OCI-M2 (cell line): Measurements from ENCODE around the gene HS6ST3.

Experiments used
- DNase-seq: peaks from one replicate; lab custom pipeline; 2025; ENCODE audit not compliant: unreplicated experiment; lab: John Stamatoyannopoulos, UW

HS6ST3 gene

GRCh38 chr13:96636001-96636709, 546.2 kb downstream of the HS6ST3 start:
- DNase-seq, result no peak

GRCh38 chr13:96637039-96637438, 547.1 kb downstream of the HS6ST3 start:
- no peak for DNase-seq

GRCh38 chr13:96646101-96646500, 556.2 kb downstream of the HS6ST3 start:
- no peak for DNase-seq

- no peak for DNase-seq
Observed at GRCh38 chr13:96646515-96647211, 556.8 kb downstream of the HS6ST3 start.

- no peak for DNase-seq
Observed at GRCh38 chr13:96650301-96650886, 560.5 kb downstream of the HS6ST3 start.

GRCh38 chr13:96651598-96651997, 561.7 kb downstream of the HS6ST3 start:
- DNase-seq, result no peak

- no peak for DNase-seq
Observed at GRCh38 chr13:96652506-96652905, 562.6 kb downstream of the HS6ST3 start.

- no peak for DNase-seq
Observed at GRCh38 chr13:96661612-96662011, 571.7 kb downstream of the HS6ST3 start.

- DNase-seq, result no peak
Observed at GRCh38 chr13:96662036-96662435, 572.1 kb downstream of the HS6ST3 start.

GRCh38 chr13:96667294-96668018, 577.5 kb downstream of the HS6ST3 start:
- DNase-seq, result no peak

GRCh38 chr13:96671073-96671472, 581.2 kb downstream of the HS6ST3 start:
- no peak for DNase-seq

GRCh38 chr13:96672016-96672415, 582.1 kb downstream of the HS6ST3 start:
- DNase-seq, result no peak

- no peak for DNase-seq
Observed at GRCh38 chr13:96673825-96674224, 583.9 kb downstream of the HS6ST3 start.

- no peak for DNase-seq
Observed at GRCh38 chr13:96677029-96677428, 587.1 kb downstream of the HS6ST3 start.

GRCh38 chr13:96678801-96679200, 588.9 kb downstream of the HS6ST3 start:
- no peak for DNase-seq

GRCh38 chr13:96680898-96681297, 591.0 kb downstream of the HS6ST3 start:
- DNase-seq, result no peak

GRCh38 chr13:96681766-96682165, 591.9 kb downstream of the HS6ST3 start:
- no peak for DNase-seq

- no peak for DNase-seq
Observed at GRCh38 chr13:96684469-96684868, 594.6 kb downstream of the HS6ST3 start.

- no peak for DNase-seq
Observed at GRCh38 chr13:96684907-96685306, 595.0 kb downstream of the HS6ST3 start.

GRCh38 chr13:96686286-96686685, 596.4 kb downstream of the HS6ST3 start:
- DNase-seq, result no peak

GRCh38 chr13:96687191-96687590, 597.3 kb downstream of the HS6ST3 start:
- no peak for DNase-seq

GRCh38 chr13:96690998-96691397, 601.1 kb downstream of the HS6ST3 start:
- DNase-seq, result no peak
